ENCODE measurements around the gene CDRT4.

Gene CDRT4

DNA sequence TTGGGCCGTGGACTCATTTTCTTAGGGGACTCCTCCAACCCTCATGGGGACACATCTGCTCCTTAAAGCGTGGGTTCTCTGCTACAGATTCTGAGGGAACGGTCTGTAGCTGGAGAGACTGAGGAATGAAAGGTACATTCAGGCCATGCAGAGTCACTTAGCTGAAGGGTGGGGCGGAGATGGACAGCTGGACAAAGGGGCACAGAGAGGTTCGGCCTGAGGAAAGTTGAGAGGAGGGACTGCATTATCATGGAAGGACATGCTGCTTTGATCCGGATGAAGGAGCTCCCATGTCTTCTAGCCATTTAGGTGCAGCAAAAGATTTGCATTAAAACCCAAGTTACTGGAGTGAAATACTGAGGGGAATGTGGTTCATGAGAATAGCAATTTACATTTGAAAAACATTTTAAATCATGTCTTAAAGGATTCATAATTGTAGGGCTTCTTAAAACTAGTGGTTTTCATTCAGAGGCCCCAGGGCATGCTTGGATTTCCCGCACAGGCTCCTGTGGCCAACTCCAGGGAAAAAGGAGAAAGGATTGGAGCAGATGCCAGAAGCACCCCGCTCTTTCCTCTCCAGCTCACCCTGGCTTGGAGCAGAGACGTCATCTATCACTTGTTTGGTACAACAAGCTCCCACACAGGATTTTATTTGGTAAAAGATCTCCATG lies 54.2 kb downstream of the CDRT4 start:
- no peaks in the 10 kb centered on the region for H3K36me3 ChIP-seq (ENCODE audit: insufficient read depth, low read length)
- no peak overlapping the region for H3K9ac ChIP-seq (ENCODE audit: low read depth, low read length)
- no peaks in the 10 kb centered on the region for H3K4me1 ChIP-seq (ENCODE audit: insufficient read depth, low read length)
- H3K9me3 ChIP-seq (ENCODE audit: control insufficient read depth, insufficient read depth, low read length) = no peaks in the 10 kb centered on the region

- Histone ChIP-seq H3K9ac (ENCODE audit: low read depth, low read length) (no peak overlapping the region), H3K4me1 (ENCODE audit: insufficient read depth, low read length) (no peaks in the 10 kb centered on the region), H3K9me3 (ENCODE audit: control insufficient read depth, insufficient read depth, low read length) (no peaks in the 10 kb centered on the region), H3K36me3 (ENCODE audit: insufficient read depth, low read length) (no peaks in the 10 kb centered on the region)
Observed at GRCh38 chr17:15412606-15413005, 54.8 kb downstream of the CDRT4 start.

GRCh38 chr17:15411384-15412198 lies 55.8 kb downstream of the CDRT4 start:
- Histone ChIP-seq H3K9ac (ENCODE audit: low read depth, low read length) (no peak overlapping the region), H3K9me3 (ENCODE audit: control insufficient read depth, insufficient read depth, low read length) (no peaks in the 10 kb centered on the region), H3K36me3 (ENCODE audit: insufficient read depth, low read length) (no peaks in the 10 kb centered on the region), H3K4me1 (ENCODE audit: insufficient read depth, low read length) (no peaks in the 10 kb centered on the region)

GRCh38 chr17:15409721-15410250 lies 57.6 kb downstream of the CDRT4 start:
- Histone ChIP-seq H3K9me3 (ENCODE audit: control insufficient read depth, insufficient read depth, low read length) (no peaks in the 10 kb centered on the region), H3K4me1 (ENCODE audit: insufficient read depth, low read length) (no peaks in the 10 kb centered on the region), H3K9ac (ENCODE audit: low read depth, low read length) (no peak overlapping the region), H3K36me3 (ENCODE audit: insufficient read depth, low read length) (no peaks in the 10 kb centered on the region)

- Histone ChIP-seq H3K36me3 (ENCODE audit: insufficient read depth, low read length) (no peaks in the 10 kb centered on the region), H3K9me3 (ENCODE audit: control insufficient read depth, insufficient read depth, low read length) (no peaks in the 10 kb centered on the region), H3K9ac (ENCODE audit: low read depth, low read length) (no peak overlapping the region), H3K4me1 (ENCODE audit: insufficient read depth, low read length) (no peaks in the 10 kb centered on the region)
Observed at GRCh38 chr17:15408803-15409202, 58.6 kb downstream of the CDRT4 start.

DNA sequence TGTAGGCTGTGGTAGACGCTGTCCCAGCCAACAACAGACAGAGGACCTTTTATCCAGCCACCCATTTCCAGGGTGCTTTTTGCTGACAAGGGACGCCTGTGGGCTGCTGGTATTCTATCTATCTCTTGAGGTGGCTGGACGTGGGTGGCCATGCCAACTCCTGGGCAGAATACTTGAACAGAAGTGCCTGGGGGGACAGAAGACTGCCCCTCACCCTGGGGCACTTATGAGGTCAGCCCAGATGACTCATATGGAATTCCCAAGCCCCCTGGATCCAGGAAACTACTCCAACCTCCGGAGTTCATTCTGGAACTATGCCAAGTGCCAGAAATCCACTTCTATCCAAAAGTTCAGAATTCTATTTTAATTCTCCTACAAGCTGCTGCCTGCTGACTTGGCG lies 61.3 kb downstream of the CDRT4 start:
- no peaks in the 10 kb centered on the region for H3K36me3 ChIP-seq (ENCODE audit: insufficient read depth, low read length)
- no peaks in the 10 kb centered on the region for H3K4me1 ChIP-seq (ENCODE audit: insufficient read depth, low read length)
- H3K9me3 ChIP-seq (ENCODE audit: control insufficient read depth, insufficient read depth, low read length) = no peaks in the 10 kb centered on the region
- no peak overlapping the region for H3K9ac ChIP-seq (ENCODE audit: low read depth, low read length)

DNA sequence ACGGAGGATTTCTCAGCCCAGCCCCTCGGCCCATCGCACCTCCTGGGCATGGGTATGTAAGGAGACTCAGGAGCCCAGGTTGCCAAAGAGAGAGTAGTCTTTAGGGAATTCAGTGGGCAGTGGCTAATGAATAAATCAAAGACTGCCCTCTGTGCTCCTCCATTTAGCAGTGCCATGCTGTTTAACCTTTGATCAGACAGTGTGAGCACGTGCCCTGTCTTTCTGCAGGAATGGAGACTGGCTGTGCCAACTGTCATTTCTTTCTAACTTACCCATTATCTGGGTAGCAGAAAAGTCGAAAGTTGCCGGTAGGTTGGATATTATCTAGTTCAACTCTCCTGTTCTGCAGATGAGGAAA lies 62.4 kb downstream of the CDRT4 start:
- Histone ChIP-seq H3K9ac (ENCODE audit: low read depth, low read length) (no peak overlapping the region), H3K9me3 (ENCODE audit: control insufficient read depth, insufficient read depth, low read length) (no peaks in the 10 kb centered on the region), H3K36me3 (ENCODE audit: insufficient read depth, low read length) (no peaks in the 10 kb centered on the region), H3K4me1 (ENCODE audit: insufficient read depth, low read length) (no peaks in the 10 kb centered on the region)

- H3K36me3 ChIP-seq (ENCODE audit: insufficient read depth, low read length) = no peaks in the 10 kb centered on the region
- no peak overlapping the region for H3K9ac ChIP-seq (ENCODE audit: low read depth, low read length)
- no peaks in the 10 kb centered on the region for H3K4me1 ChIP-seq (ENCODE audit: insufficient read depth, low read length)
- no peaks in the 10 kb centered on the region for H3K9me3 ChIP-seq (ENCODE audit: control insufficient read depth, insufficient read depth, low read length)
Observed at GRCh38 chr17:15404106-15405057, 63.0 kb downstream of the CDRT4 start.

- Histone ChIP-seq H3K36me3 (ENCODE audit: insufficient read depth, low read length) (no peaks in the 10 kb centered on the region), H3K4me1 (ENCODE audit: insufficient read depth, low read length) (no peaks in the 10 kb centered on the region), H3K9me3 (ENCODE audit: control insufficient read depth, insufficient read depth, low read length) (no peaks in the 10 kb centered on the region), H3K9ac (ENCODE audit: low read depth, low read length) (no peak overlapping the region)
Observed at GRCh38 chr17:15403276-15403939, 64.0 kb downstream of the CDRT4 start.

GRCh38 chr17:15399443-15399842 lies 68.0 kb downstream of the CDRT4 start:
- H3K9ac ChIP-seq (ENCODE audit: low read depth, low read length) = no peak overlapping the region

GRCh38 chr17:15398736-15399331 lies 68.6 kb downstream of the CDRT4 start:
- Histone ChIP-seq H3K4me1 (ENCODE audit: insufficient read depth, low read length) (no peaks in the 10 kb centered on the region), H3K9ac (ENCODE audit: low read depth, low read length) (no peak overlapping the region), H3K36me3 (ENCODE audit: insufficient read depth, low read length) (no peaks in the 10 kb centered on the region), H3K9me3 (ENCODE audit: control insufficient read depth, insufficient read depth, low read length) (no peaks in the 10 kb centered on the region)

More at GRCh38 chr17:15399443-15399842, 68.0 kb downstream of the CDRT4 start:
- Histone ChIP-seq H3K4me1 (ENCODE audit: insufficient read depth, low read length) (no peaks in the 10 kb centered on the region), H3K36me3 (ENCODE audit: insufficient read depth, low read length) (no peaks in the 10 kb centered on the region), H3K9me3 (ENCODE audit: control insufficient read depth, insufficient read depth, low read length) (no peaks in the 10 kb centered on the region)

- no peak overlapping the region for H3K9ac ChIP-seq (ENCODE audit: low read depth, low read length)
- H3K4me1 ChIP-seq (ENCODE audit: insufficient read depth, low read length) = no peaks in the 10 kb centered on the region
- no peaks in the 10 kb centered on the region for H3K9me3 ChIP-seq (ENCODE audit: control insufficient read depth, insufficient read depth, low read length)
- no peaks in the 10 kb centered on the region for H3K36me3 ChIP-seq (ENCODE audit: insufficient read depth, low read length)
Observed at GRCh38 chr17:15398291-15398690, 69.1 kb downstream of the CDRT4 start.

DNA sequence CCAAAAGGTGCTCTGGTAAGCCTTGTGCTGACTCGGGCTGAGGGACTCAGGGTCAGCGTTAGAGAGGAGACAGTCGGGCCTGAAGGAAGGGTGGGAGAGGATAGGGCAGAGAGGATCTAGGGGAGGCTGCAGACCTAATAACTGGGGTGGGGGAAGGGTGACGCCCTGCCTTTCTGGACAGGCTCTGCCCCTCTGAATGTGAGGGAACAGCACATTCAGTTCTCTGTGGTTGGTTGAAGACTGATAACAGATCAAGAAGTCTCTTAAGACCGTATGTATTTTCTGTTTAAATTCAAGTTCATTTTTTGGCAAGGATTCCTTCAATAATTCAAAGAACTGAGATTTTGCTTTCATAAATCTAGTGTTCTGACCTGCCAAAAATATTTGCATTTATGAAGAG lies 69.8 kb downstream of the CDRT4 start:
- Histone ChIP-seq H3K9me3 (ENCODE audit: control insufficient read depth, insufficient read depth, low read length) (no peaks in the 10 kb centered on the region), H3K36me3 (ENCODE audit: insufficient read depth, low read length) (no peaks in the 10 kb centered on the region), H3K4me1 (ENCODE audit: insufficient read depth, low read length) (no peaks in the 10 kb centered on the region), H3K9ac (ENCODE audit: low read depth, low read length) (no peak overlapping the region)

All from ES-I3 (cell line).